ENCODE data around the gene TINCR. TPM values are rescaled to one million over a fixed set of nuclear protein-coding genes. Genes with fewer than 3 reads are reported as not detected.

Gene TINCR
- total RNA-seq, 1 experiment from 2014 or later = 0.50 TPM

DNA sequence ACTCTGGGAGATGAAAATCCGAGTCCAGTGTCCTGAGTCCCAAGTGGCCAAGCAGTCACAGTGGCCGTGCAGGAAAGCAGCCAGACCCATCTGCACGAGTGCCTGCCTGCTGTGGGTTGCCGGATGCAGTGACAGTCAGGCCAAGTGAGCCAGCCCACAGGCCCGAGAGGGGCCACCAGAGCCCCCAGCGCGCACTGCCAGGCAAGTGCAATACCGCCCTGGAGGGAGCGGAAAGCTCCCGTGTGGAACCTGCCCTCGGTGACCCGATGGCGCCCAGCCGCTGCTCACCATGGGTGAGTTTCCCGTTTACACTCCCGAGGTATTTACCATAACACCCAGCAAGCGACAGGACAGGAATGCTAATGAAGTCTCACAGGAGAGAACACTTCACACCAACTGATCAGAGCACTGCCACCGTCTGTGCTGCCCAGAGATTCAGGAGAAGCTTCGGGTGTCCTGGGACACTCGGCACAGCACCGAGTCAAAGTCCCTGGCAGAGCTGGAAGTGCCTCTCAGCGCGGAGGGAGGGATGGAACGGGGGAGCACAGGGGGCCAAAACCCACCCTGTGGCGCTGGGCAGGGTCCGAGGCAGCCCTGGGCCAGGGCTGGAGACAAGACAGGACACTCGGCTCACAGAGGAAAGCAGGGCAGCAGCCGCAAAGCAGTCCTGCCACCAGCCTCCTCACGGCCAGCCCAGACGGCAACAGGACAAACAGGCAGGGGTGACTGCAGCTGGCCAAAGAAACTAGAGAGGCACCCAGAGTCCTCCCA, 21.3 kb upstream of the TINCR start:
- DNase-seq (ENCODE audit: low spot score) = no peak

GRCh38 chr19:5588441-5588840, 20.7 kb upstream of the TINCR start:
- no peak for DNase-seq (ENCODE audit: low spot score)

- no peak for DNase-seq (ENCODE audit: low spot score)
Measured at GRCh38 chr19:5587661-5588060, 19.9 kb upstream of the TINCR start.

DNA sequence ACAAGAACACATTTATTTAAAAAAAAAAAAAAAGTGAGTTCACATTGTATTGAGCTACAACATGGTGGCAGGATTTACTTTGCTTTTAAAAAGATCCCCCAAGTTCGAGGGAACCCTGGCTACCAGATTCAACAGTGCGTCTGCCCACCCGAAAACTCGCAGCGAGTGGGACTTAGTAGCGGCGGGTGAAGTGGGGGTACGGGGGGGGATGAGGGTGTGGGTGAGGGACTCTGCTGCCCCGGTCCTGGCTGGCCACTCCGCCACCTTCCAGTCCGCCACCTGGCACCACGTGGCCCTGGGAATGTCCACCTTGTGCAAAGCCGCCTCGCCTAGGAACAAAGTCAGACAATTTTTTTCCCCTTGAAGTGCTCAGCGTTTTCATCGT, 19.3 kb upstream of the TINCR start:
- no peak for DNase-seq (ENCODE audit: low spot score)

DNA sequence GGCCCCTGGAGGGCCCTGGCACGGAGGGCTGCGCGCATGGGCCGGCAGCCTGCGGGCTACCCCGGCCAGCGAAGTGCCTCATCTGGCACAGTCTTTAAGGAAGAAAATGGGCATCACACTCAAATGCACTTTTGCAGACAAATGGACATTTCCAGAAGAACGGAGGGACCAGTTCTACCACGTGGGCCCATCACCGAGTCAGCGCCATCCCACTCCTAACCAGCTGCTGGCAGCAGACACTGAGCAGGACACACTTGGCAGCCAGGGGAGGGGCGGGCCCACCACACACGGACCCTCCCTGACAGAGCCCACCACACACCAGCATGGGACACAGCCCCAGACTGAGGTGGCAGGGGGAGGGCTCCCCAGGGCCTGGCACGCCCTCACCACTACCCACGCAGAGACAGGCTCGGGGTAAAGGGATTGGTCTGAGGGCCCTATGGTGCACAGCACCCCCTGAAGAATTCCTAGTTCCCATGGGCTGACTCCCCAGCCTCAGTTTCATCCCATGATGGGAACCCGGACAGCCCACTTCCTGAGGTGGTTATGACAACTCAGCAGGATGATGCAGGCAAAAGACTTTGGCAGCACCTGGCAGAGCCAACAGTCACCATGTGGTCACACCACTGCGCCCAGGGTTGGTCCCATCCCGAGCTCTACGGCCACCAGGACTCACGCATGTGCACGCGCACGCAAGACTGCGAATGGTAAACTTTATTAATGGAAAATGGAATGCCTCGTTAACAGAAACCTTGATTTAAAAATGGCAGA, 18.7 kb upstream of the TINCR start:
- DNase-seq (ENCODE audit: low spot score) = no peak

GRCh38 chr19:5585461-5586299, 17.9 kb upstream of the TINCR start:
- no peak for DNase-seq (ENCODE audit: low spot score)

DNA sequence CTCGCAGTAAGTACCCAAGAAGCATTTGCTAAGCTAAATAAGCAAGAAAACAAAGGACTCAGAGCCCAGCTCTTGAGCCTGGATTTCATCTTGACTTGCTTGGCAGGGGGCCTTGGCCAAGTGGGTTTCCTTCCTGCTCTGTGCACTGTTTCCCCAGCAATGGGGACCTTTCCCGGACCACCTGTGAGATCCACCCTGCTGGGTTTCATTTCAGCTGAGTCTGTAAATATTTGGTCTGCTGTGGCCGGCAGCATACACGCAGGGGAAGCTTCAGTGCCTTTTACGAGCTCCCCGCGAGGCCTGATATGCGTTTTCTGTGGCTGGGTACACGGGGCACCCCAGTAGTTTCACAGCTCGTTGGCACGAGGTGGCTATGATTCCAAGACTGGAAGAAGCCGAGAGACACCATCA, 12.4 kb upstream of the TINCR start:
- no peak for DNase-seq (ENCODE audit: low spot score)

DNA sequence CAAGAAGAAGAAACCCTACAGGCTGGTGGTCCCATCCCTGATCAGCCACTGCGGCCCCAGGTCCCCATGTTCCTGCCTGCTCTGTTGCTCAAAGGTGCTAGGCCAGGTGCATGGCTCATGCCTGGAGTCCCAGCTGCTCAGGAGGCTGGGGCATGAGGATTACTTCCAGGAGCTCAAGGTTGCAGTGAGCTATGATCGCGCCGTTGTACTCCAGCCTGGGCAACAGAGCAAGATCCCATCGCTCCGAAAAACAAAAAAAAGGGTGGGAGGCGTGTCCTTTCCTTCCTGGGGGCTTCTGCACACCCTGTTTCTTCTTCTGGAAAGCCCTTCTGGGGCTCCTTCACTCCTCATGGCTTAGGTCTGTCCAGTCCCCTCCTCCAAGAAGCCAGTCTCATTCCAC, 11.9 kb upstream of the TINCR start:
- DNase-seq (ENCODE audit: low spot score) = no peak

GRCh38 chr19:5579286-5579685, 11.5 kb upstream of the TINCR start:
- DNase-seq (ENCODE audit: low spot score) = no peak

DNA sequence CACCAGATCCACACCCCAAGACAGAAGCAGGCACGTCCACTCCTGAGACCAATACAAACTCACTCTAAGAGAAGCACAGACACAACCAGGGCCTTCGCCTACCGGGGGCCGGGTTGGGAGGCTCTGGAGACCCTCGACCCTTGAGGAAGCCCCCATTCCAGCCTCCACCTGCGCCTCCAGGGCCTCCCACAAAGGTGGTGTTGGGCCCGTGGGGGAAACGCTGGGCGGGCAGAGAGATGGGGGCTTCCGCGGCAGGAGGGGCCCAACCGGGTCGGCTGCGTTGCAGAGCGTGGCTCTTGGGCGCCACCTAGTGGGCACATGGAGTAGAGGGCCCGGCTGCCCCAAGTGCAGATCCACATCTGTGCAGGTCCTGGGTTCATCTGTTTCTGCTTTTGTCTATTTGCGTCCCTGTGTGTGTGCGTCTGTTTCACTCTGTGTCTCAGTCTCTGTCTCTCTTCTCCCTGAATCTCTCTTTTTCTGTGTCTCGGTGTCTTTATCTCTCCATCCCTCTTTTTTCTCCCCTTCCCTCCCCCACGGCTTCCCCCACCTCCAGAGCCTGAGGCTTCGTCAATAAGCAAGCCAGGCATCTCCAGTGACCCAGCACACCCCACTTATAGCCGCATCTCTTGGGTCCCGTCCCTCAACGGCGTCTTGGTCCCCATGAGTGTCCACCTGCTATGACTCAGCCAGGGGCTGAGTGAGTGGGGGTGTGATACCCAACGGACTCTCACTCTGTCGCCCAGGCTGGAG, 10.5 kb upstream of the TINCR start:
- peak; percentile 44 for DNase-seq (ENCODE audit: low spot score)

DNA sequence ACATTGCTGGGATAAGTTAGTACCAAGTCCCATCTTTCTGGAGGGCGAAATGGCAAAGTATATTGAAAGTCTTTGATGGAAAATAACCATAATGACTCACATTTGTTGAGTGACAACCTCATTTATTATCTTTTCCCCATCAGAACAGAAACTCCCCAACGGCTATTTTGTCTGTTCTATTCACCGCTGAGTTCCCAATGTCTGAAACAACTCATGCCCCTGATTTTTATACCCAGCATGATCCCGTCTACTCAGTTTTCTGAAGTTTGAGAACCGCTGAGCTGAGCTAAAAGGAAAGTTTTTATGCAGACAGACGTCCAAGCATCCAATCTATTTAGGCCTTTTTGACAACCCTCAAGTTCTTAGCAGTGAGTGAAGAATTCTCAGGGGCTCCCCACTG, 7.8 kb upstream of the TINCR start:
- DNase-seq (ENCODE audit: low spot score) = no peak

DNA sequence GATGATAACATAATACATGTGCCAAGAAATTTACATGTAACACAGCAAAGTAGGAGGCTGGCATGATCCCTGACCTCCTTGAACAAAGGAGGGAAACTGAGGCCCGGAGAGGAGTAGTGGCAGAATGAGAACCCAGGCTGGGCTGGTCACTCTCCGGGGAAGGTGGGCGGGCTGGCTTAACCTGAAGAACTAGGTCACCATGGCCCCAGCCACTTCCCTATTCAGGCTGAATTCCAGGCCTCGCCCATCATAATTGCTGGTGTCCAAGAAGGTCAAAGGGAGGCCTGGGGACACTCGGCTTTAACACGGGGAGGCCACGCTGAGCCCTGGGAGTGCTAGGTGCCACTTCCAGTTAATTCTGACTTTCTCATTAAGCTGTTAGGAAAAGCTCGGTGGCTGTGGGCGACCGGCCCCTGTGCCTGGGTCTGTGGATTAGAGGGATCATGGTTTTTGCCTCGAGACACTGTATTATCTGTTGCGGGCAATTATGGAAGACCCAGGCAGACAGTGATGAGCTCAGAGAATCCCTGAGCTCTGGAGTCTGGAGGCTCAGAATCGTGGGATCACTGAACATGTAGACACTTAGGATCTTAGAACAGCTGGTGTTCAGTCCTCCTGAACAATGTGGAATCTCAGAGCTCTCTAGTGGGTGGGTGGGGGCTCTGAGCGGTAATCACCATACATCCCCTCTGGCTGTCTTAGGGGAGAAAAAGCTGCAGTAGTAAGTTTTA, 5.0 kb upstream of the TINCR start:
- DNase-seq (ENCODE audit: low spot score) = no peak

GRCh38 chr19:5571777-5572176, 4.0 kb upstream of the TINCR start:
- no peak for DNase-seq (ENCODE audit: low spot score)

DNA sequence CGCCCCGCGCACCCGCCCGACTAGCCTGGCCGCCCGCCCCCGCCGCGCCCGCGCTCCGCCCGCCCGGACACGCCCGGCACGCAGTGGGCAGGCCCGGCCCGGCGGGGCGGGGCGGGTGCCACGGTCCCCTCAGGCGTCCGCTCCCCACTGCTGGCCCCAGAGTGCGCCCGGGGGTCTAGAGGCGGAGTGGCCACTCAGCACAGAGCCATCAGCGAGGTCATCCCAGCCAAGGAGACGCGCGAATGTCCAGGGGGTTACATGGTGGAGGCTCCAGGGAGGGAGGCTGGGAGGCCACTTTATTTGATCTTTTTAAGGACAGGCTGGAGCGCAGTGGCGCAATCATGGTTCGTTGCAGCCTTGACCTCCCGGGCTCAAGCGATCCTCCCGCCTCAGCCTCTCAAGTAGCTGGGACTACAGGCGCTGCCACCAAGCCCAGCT, 236 bp upstream of the TINCR start:
- no peak for DNase-seq (ENCODE audit: low spot score)

GRCh38 chr19:5564930-5565329, 2.8 kb downstream of the TINCR start:
- DNase-seq (ENCODE audit: low spot score) = no peak

GRCh38 chr19:5563935-5564612, 3.7 kb downstream of the TINCR start:
- peak; percentile 73 for DNase-seq (ENCODE audit: low spot score)

- DNase-seq (ENCODE audit: low spot score) = no peak
Measured at GRCh38 chr19:5563008-5563431, 4.7 kb downstream of the TINCR start.

DNA sequence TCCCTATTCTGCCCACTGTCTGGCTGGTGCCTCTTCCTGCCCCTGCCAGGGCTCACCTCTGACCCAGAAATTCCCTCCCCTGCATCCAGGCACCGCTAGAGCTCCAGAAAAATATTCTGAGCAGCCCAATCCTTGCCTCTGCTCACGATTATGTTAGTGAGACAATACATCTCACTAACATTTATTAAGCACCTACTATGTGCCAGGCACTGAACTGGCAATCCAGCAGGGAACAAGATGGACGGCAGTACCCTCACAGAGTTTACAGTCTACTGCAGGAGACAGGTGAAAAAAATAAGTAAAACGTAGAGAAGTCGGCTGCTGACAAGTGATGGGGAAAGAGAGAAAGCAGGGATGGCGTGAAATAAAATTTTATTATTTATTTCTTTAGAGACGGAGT, 5.5 kb downstream of the TINCR start:
- no peak for DNase-seq (ENCODE audit: low spot score)

DNA sequence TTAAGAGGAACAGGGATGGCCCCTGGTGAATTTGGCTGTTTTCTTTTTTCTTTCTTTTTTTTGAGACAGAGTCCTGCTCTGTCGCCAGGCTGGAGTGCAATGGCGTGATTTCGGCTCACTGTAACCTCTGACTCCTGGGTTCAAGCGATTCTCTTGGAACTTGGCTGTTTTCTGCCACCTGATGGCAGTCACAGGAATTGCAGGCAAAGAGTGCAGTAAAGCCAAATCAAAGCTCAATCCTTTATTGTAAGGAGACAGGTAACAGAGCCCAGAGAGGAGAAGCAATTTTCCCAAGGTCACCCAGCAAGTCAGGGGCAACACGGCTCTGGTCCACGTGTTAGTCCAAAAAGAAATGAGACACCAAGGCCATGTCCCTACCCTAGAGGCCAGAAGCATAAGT, 6.2 kb downstream of the TINCR start:
- no peak for DNase-seq (ENCODE audit: low spot score)

GRCh38 chr19:5560156-5560555, 7.6 kb downstream of the TINCR start:
- no peak for DNase-seq (ENCODE audit: low spot score)

GRCh38 chr19:5559804-5560133, 8.0 kb downstream of the TINCR start:
- no peak for DNase-seq (ENCODE audit: low spot score)
